ENCODE results near the gene ASIC5. TPM values are rescaled to one million over a fixed set of nuclear protein-coding genes. Genes with fewer than 3 reads are reported as not detected.

The ASIC5 gene
- total RNA-seq, 4 donors from 2014 or later: not detected

- TF ChIP-seq CTCF (IDR thresholded peaks at IDR 0.05) (no peak), POLR2A (IDR thresholded peaks at IDR 0.05) (no peak)
- DNase-seq (ENCODE audit: low spot score in 2 of 2): no peak
- intact Hi-C loops (cut with DNase I; ENCODE audit: low total_unique reads): no loop called here
- WGBS, 2 donors: 82 to 83% methylated on average over 4 of the region's 4 CpGs
- H3K4me3 ChIP-seq (ENCODE audit: low read depth, poor library complexity, severe bottlenecking): no peak overlapping the region
These were observed 17.0 kb downstream of the ASIC5 start for GRCh38 chr4:155849042-155849441.

GRCh38 chr4:155846929-155847328 lies 19.1 kb downstream of the ASIC5 start:
- intact Hi-C loops (cut with DNase I; ENCODE audit: low total_unique reads): no loop called here
- no peak for DNase-seq (ENCODE audit: low spot score in 2 of 2)
- TF ChIP-seq CTCF (IDR thresholded peaks at IDR 0.05): no peak
- no peak for TF ChIP-seq POLR2A (IDR thresholded peaks at IDR 0.05)

DNA sequence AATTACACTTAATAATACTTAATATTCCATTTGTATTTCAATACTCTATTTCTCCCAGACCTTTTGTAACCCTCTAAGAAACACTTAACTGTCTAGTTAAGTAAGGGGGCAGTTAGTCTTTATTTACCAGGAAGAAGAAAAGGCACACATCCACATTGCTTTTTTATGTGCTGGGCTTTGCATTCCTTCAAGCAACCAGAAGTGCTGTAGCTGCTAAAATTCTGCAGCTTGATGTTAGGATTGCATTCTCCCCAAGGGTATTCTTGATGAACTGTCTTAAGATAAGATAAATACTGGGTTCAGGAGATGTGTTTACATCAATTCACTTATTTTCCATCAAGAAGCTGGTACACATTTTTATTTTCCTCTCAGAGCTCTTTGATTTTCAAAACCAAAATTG lies 24.0 kb downstream of the ASIC5 start:
- H3K4me3 ChIP-seq (ENCODE audit: low read depth, poor library complexity, severe bottlenecking): no peak overlapping the region
- no peak for DNase-seq (ENCODE audit: low spot score in 2 of 2)
- intact Hi-C loops (cut with DNase I; ENCODE audit: low total_unique reads): no loop called here
- TF ChIP-seq POLR2A (IDR thresholded peaks at IDR 0.05) (no peak), CTCF (IDR thresholded peaks at IDR 0.05) (no peak)

More at GRCh38 chr4:155846929-155847328, 19.1 kb downstream of the ASIC5 start:
- no peak overlapping the region for H3K4me3 ChIP-seq (ENCODE audit: low read depth, poor library complexity, severe bottlenecking)

DNA sequence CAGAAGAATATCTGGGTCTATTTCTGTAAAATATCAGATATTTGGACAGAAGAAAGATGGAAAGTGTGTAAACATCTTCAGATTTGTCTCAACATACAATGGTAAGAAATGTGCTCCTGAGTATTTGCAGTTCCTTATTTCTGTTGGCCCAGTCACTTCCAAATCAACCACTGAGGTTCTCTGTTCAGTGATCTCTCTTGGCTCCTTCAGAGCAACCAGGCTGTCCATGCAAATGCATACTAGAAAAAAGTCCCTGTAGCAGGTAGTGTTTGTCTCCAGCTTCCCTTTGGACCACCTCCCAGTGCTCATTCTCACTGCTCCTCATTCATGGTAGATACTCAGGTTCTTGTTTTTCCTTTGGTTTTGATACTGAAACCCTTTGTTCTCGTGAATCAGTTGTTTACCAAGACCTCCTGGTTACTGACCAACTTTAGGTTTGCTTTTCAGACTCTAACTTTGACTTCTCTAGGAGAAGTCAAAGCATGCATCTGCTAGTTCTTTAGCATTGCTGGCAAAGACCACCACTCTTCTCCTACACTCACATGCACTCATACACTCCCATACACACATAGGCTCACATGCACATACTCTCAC lies 28.8 kb downstream of the ASIC5 start:
- no peak overlapping the region for H3K4me3 ChIP-seq (ENCODE audit: low read depth, poor library complexity, severe bottlenecking)
- 73 to 80% methylated on average over 1 of the region's 1 CpG for WGBS, 2 donors
- no peak for TF ChIP-seq POLR2A (IDR thresholded peaks at IDR 0.05)
- no peak for TF ChIP-seq CTCF (IDR thresholded peaks at IDR 0.05)
- no peak for DNase-seq (ENCODE audit: low spot score in 2 of 2)
- intact Hi-C loops (cut with DNase I; ENCODE audit: low total_unique reads): no loop called here

- TF ChIP-seq CTCF (IDR thresholded peaks at IDR 0.05): no peak
- TF ChIP-seq POLR2A (IDR thresholded peaks at IDR 0.05): no peak
- intact Hi-C loops (cut with DNase I; ENCODE audit: low total_unique reads): no loop called here
- no peak for DNase-seq (ENCODE audit: low spot score in 2 of 2)
- H3K4me3 ChIP-seq (ENCODE audit: low read depth, poor library complexity, severe bottlenecking): no peak overlapping the region
These were observed 33.4 kb downstream of the ASIC5 start for GRCh38 chr4:155832664-155833063.

DNA sequence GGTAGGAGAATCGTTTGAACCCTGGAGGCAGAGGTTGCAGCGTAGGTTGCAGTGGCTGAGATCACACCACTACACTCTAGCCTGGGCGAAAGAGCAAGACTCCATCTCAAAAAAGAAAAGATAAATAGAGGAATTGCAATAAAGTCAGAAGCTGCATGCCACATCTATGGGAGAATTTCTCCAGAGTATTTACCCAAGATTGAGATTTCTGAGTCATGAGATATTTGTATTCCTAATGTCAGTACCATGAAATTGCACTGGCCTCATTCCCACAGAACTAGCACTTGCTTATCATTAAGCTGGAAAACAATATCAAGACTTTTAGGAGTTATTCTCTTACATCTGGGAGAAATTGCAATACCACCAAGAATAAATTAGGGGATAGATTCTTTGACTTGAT lies 37.4 kb downstream of the ASIC5 start:
- no peak for DNase-seq (ENCODE audit: low spot score in 2 of 2)
- H3K4me3 ChIP-seq (ENCODE audit: low read depth, poor library complexity, severe bottlenecking): no peak overlapping the region
- intact Hi-C loops (cut with DNase I; ENCODE audit: low total_unique reads): no loop called here
- WGBS, 2 donors: 91 to 93% methylated on average over 3 of the region's 3 CpGs
- no peak for TF ChIP-seq CTCF (IDR thresholded peaks at IDR 0.05)
- TF ChIP-seq POLR2A (IDR thresholded peaks at IDR 0.05): no peak

Measured in lower leg skin (tissue), 4 donors.